WI38 (cell line): ENCODE data around the gene UGT2B17.
"Not testable (repeated sequence)": the region's sequence is repeated elsewhere in the genome, so short reads cannot be mapped to it uniquely, and the experiment has no call there.

Experiments
- H3K4me3 ChIP-seq: 2 replicates; pipeline ENCODE4 v1.5.1; 2011; ENCODE audit warnings: low read depth, mild to moderate bottlenecking, control low read depth, low read length
- TF ChIP-seq, protein P1 (sequence below): IDR thresholded peaks from 2 replicates; pipeline ENCODE4 v1.5.1; 2012; ENCODE audit warnings: low read depth, mild to moderate bottlenecking, control low read depth, low read length

UGT2B17 gene

DNA sequence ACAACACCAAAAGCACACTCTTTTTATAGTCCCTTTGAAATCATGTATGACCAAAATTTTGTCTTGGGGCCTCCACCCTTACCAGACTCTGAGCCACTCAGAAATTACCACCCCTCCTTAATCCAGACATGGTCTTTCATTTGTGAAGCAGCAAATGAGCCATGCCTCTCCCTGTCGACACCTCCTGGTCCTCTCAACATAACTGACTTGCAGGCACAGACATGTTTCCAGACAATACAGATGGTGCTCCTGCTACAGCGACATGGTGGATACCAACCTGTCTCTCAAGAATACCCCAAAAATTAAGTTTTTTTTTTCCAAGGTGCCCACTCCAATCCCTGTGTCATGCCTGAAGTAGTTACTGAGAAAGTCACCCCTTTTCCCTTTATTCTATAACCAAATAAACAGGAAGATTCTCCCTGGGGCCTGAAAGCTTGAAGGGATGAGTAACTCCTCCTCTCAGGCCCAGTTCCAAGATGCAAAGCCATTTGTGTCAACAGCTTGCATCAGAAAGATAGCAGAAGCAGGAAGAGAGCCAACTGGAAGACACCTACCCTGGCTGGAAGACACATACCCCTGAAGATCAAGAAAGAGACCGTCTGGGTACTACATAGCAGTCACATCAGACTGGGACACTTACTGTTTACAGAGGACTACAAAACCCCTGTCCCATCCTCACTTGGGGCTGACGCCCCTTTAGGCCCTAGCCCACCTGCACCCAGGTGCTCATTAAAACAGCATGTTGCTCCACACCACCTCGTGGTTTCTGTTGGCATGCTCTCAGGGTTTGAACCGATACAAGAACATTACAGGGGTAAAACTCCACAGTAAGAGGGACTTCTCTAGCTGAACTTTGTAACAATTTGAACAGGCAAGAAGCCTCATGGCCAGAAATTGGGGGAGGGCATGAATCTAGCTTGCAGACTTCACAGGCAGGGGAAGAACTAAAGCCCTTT, 5.5 kb upstream of the UGT2B17 start:
- TF ChIP-seq, protein P1, sequence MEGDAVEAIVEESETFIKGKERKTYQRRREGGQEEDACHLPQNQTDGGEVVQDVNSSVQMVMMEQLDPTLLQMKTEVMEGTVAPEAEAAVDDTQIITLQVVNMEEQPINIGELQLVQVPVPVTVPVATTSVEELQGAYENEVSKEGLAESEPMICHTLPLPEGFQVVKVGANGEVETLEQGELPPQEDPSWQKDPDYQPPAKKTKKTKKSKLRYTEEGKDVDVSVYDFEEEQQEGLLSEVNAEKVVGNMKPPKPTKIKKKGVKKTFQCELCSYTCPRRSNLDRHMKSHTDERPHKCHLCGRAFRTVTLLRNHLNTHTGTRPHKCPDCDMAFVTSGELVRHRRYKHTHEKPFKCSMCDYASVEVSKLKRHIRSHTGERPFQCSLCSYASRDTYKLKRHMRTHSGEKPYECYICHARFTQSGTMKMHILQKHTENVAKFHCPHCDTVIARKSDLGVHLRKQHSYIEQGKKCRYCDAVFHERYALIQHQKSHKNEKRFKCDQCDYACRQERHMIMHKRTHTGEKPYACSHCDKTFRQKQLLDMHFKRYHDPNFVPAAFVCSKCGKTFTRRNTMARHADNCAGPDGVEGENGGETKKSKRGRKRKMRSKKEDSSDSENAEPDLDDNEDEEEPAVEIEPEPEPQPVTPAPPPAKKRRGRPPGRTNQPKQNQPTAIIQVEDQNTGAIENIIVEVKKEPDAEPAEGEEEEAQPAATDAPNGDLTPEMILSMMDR: no peak

DNA sequence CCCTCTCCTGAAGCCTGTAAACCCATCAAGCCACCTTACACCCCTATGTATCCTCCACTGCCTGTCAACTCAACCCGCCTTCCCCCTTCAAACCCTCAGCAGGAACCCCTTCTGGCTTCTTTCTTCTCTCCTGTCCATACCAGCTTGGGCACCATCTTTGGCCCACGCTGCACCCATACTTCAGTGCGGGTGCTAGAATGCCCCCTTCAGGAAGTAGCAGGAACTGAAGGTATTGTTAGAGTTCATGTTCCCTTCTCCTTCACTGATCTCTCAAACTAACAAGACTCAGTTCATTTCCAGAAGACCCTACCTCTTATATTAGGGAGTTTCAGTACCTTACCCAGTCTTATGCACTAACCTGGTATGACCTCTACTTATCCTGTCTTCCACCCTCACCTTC, 1.5 kb upstream of the UGT2B17 start:
- TF ChIP-seq, protein P1: no peak
- no peak overlapping the region for H3K4me3 ChIP-seq

More for the DNA sequence above, 5.5 kb upstream of the UGT2B17 start:
- H3K4me3 ChIP-seq: no peak overlapping the region

DNA sequence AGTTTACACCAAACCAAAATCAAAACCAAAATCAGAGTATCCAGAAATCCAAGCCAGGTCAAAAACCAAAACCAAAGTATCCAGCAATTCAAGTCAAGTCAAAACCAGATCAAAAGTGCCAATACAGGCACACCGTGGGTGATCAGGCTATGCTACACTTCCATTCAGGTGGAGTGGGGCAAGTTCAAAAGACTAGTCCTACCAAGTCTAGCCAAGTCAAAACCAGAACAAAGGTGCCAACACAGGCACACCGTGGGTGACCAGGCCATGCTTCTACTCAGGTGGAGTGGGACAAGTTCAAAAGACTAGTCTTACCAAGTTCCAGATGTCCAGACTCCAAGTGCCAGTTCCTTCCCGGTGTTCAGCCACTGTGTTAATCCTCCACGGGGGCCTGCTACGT, 486 bp downstream of the UGT2B17 start:
- H3K4me3 ChIP-seq: not testable (repeated sequence)

DNA sequence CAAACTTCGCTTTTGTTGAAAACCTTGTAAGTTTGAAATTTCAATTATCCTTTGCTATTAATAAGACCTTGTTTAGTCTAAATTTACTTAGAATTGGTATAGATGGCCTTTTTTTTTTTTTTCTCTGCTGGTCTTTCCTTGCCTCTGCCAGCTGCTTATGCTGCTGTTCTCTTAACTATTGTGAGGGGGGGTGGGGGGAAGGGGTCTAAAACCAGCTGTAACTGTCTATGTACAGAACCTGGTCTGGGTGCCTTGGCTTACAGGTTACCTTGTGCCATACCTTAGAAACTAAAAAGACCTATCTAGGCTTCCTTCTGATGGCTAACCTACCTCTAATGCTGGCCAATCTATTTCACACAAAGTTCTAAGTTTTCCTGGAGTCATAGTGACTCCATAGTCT, 1.0 kb downstream of the UGT2B17 start:
- H3K4me3 ChIP-seq: no peak overlapping the region
- TF ChIP-seq, protein P1: no peak

DNA sequence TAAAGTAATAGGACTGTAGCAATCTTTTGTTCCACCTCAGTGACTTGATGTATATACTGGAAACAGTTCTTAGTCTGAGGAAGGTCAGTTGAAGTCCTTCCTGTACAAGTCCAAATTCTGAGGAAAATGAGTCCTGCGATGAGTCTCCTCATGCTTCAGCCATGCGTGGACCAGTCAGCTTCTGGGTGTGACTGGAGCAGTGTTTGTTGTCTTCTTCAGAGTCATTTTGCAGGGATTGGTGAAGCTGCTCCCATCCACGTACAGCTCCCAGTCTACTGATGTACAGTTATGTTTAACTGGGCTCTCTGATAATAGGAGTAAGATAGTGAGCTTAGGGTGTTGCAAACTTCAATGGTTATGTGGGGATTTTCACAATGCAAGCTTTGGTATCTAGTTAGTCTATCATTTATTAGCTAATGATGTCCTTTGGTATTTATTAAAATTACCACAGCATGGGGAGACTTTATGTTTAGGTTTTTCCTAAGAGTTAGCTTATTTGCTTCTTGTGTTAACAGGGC, 3.4 kb downstream of the UGT2B17 start:
- no peak overlapping the region for H3K4me3 ChIP-seq
- TF ChIP-seq, protein P1: no peak

DNA sequence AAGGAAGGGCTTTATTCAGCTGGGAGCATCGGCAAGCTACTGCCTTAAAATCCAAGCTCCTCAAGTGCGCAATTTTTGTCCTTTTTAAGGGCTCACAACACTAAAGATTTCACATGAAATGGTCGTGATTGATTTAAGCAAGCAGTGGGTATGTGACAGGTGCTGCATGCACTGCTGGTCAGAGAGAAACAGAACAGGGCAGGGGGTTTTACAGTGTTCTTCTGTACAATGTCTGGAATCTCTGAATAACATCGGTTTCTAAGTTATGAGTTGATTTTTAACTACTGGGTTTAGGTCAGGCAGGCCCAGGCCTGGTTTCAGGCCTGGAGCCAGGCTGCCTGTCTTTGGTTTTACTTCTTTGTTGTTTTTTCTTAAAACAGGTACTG, 6.0 kb downstream of the UGT2B17 start:
- TF ChIP-seq, protein P1: no peak
- H3K4me3 ChIP-seq: no peak overlapping the region

DNA sequence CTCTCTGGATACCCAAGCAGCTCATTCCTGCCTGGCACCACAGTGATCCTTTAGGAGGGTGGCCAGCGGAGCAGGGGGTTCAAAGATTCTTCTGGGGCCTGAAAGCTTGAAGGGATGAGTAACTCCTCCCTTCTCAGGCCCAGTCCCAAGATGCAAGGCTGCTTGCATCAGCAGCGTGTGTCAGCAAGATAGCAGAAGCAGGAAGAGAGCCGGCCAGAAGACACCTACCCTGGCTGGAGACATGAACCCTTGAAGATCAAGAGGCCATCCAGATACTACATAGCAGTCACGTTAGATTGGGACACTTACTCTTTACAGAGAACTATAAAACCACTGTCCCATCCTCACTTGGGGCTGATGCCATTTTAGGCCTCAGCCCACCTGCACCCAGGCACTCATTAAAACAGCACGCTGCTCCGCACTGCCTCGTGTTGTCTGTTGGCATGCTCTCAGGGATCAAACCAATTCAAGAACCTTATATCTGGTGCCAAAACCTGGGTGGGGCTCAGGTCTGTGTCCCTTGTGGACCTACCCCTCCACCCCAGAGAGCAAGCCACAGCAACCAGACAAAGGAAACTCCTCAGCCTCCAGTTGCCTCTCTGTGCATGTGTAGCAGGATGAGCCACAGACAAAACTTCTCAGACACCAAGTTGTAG, 6.5 kb downstream of the UGT2B17 start:
- H3K4me3 ChIP-seq: no peak overlapping the region
- TF ChIP-seq, protein P1: no peak

DNA sequence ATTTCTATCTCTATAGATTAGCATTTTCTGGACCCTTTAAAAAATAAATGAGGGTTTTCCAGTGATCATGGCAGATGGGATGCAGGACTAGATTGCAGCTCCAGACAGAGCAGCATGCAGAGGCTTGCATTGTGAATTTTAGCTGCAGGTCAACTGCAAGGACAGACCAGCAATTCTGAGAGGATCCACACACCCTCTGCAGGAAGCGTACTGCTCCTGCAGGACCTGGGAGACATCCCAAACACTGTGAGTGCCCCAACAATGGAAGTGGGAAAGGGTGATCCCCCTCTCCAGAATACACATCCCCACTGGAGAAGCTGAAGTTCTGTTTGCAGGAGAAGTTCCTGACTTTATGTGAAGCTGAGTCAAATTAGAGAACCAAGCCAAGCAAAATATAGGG, 7.1 kb downstream of the UGT2B17 start:
- H3K4me3 ChIP-seq: not testable (repeated sequence)

DNA sequence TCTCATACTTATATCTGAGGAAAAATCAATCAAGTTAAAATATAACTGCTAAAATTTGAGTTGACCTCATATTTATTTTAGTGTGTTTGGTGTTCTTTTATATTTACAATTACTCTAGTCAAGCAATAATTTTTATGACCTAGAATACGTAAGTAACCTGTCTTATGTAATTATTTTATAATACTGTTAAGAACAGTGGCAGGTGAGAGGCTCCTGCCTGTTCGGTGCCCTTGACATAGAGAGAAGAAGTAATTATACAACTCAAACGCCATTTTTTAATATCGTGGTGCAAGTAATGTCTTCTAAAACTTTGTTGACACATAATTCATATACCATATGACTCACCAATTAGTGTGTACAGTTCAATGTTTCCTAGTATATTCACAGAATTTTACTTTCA, 7.6 kb downstream of the UGT2B17 start:
- H3K4me3 ChIP-seq: not testable (repeated sequence)

DNA sequence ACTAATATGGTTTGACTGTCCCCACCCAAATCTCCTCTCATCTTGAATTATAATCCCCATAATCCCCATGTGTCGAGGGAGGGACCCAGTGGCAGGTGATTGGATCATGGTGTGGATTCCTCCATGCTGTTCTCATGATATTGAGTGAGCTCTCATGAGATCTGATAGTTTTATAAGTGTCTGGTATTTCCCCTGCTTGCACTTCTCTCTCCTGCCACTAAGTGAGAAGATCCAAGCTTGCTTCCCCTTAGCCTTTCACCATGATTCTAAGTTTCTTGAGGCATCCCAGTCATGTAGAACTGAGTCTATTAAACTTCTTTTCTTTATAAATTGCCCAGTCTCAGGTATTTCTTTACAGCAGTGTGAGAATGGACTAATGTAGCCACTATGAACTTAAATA, 9.8 kb downstream of the UGT2B17 start:
- not testable (repeated sequence) for H3K4me3 ChIP-seq

DNA sequence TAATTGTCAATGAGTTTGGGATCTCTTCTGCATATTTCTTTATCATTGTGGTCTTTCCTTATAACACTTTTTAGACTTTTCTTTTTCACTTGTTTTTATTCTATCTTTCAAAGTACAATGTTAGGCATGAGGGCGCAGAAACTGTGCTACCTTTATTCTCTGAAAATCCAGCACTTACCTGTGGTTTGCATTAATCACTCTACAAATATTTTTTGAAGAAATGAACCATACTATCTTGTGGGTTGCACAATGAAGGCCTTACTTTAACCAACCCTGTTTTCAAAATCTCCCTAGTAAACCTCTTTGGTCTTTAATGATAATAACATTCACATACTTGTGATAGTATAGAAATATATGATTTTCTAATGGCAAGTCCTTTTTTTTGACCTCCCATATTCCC, 11.0 kb downstream of the UGT2B17 start:
- H3K4me3 ChIP-seq: not testable (repeated sequence)

DNA sequence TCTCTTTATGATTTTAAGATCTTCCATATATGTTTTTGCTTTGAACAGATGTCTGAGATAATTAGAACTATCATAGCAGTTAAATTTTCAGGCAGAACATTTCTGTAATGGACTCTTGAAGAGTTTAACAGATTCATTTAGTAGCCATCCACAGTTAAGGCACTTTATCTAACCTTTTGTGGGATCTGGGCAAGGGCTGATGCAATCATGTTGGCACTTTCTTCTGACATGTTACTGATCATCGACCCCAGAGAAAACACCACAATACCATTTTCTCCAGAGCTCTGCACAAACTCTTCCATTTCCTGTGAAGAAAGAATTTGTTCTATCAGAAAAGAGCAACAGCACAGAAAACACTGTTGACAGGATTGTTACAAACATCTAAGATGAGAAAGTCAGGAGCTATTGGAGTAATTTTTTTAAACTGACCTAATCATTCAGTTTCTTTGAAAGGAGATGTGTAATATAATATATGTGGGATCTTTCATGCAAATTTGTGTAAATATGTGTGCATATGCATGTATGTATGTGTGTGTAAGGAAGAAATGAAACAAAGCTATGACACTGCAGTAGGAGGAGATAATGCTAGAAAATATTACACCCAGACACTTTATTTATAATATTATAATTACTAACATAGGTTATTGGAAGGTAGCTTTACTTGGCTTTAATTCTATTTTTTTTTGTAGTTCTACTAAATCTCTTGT, 15.6 kb downstream of the UGT2B17 start:
- H3K4me3 ChIP-seq: not testable (repeated sequence)
